Keratinocyte (primary cell): Measurements from ENCODE around the gene SAFB. TPM values are rescaled to one million over a fixed set of nuclear protein-coding genes. Genes with fewer than 3 reads are reported as not detected.

ENCODE experiments used
- DNase-seq: peaks from one replicate; pipeline ENCODE4 v3.0.0-alpha.2; 2011; ENCODE audit warnings: low read depth, missing footprints, low spot score
- FAIRE-seq: peaks from 2 replicates; lab custom pipeline; 2011; peaks lifted over from hg19 to GRCh38; lab: Jason Lieb, UNC
- H2AFZ ChIP-seq: 2 replicates; pipeline ENCODE4 v1.6.0; 2012; ENCODE audit warnings: low read length, control low read depth, inconsistent platforms; ENCODE audit not compliant: control insufficient read depth
- H3K27ac ChIP-seq: 2 replicates; pipeline ENCODE4 v1.5.1; 2011; ENCODE audit warnings: low read length; ENCODE audit not compliant: control insufficient read depth, insufficient read depth
- H3K27me3 ChIP-seq: 3 replicates; pipeline ENCODE4 v1.6.0; 2011; ENCODE audit warnings: low read length; ENCODE audit not compliant: control insufficient read depth, insufficient read depth; ENCODE audit errors: extremely low read depth
- H3K36me3 ChIP-seq, 2 experiments: 2 replicates in 1 of 2; 3 replicates in 1 of 2; pipeline ENCODE4 v1.5.1; 2011; ENCODE audit warnings: low read length in 2 of 2, mild to moderate bottlenecking in 1 of 2; ENCODE audit not compliant: control insufficient read depth in 2 of 2, insufficient read depth in 2 of 2; ENCODE audit errors: extremely low read depth in 1 of 2
- H3K4me1 ChIP-seq: 3 replicates; pipeline ENCODE4 v1.5.1; 2011; ENCODE audit warnings: low read length; ENCODE audit not compliant: control insufficient read depth, insufficient read depth; ENCODE audit errors: extremely low read depth
- H3K4me2 ChIP-seq: 3 replicates; pipeline ENCODE4 v1.6.0; 2011; ENCODE audit warnings: low read depth, low read length; ENCODE audit not compliant: control insufficient read depth, insufficient read depth; ENCODE audit errors: extremely low read depth
- H3K4me3 ChIP-seq, 3 experiments: fragments of 200-600 bp in 1 of 3; sonication (generic) in 1 of 3; 2 replicates in 2 of 3; 3 replicates in 1 of 3; pipeline ENCODE4 v1.5.1; 2011 to 2016; ENCODE audit warnings: low read length in 3 of 3, mild to moderate bottlenecking in 3 of 3, control low read depth in 2 of 3, inconsistent platforms in 1 of 3, low read depth in 1 of 3, mixed read lengths in 1 of 3, mixed run types in 1 of 3, moderate library complexity in 1 of 3; ENCODE audit not compliant: control insufficient read depth in 2 of 3, insufficient read depth in 2 of 3; ENCODE audit errors: extremely low read depth in 1 of 3
- H3K79me2 ChIP-seq: 2 replicates; pipeline ENCODE4 v1.6.0; 2012; ENCODE audit warnings: low read length; ENCODE audit not compliant: control insufficient read depth, insufficient read depth
- H3K9ac ChIP-seq: 3 replicates; pipeline ENCODE4 v1.6.0; 2011; ENCODE audit warnings: low read length; ENCODE audit not compliant: control insufficient read depth, insufficient read depth; ENCODE audit errors: extremely low read depth
- H3K9me1 ChIP-seq: 3 replicates; pipeline ENCODE4 v1.6.0; 2011; ENCODE audit warnings: low read length; ENCODE audit not compliant: control insufficient read depth, insufficient read depth; ENCODE audit errors: extremely low read depth
- H3K9me3 ChIP-seq: 2 replicates; pipeline ENCODE4 v1.5.1; 2012; ENCODE audit warnings: low read depth, low read length; ENCODE audit not compliant: control insufficient read depth
- H4K20me1 ChIP-seq: 3 replicates; pipeline ENCODE4 v1.6.0; 2011; ENCODE audit warnings: low read length; ENCODE audit not compliant: control insufficient read depth, insufficient read depth; ENCODE audit errors: extremely low read depth
- EZH2 ChIP-seq: IDR thresholded peaks from one replicate; pipeline ENCODE4 v1.6.1; 2012; ENCODE audit warnings: inconsistent platforms, mild to moderate bottlenecking, low read length, moderate library complexity
- dilution Hi-C: fragments of 300-500 bp; cut with MboI; formaldehyde crosslinking; loops from one replicate; pipeline ENCODE4 v1.7.0; 2020; ENCODE audit warnings: low sequenced_read_pairs; ENCODE audit not compliant: extremely low pct_ligation_motif_present
- polyA plus RNA-seq, 5 experiments: library from polyadenylated mRNA; depleted of rRNA in 3 of 5; stranded (reverse) in 3 of 5; stranded (forward) in 1 of 5; unstranded in 1 of 5; fragments of >200 nt; gene quantifications; 1 replicate in 1 of 5; 2 replicates in 3 of 5; 3 replicates in 1 of 5; pipeline versions ENCODE4 v1.2.1 to v1.2.3, GENCODE V29; 2011 to 2012; ENCODE audit warnings: missing spikeins in 2 of 5, low read depth in 1 of 5, low replicate concordance in 1 of 5
- TF ChIP-seq, protein P1 (sequence below), 3 experiments: IDR thresholded peaks in 1 of 3; conservative IDR thresholded peaks in 1 of 3; optimal IDR thresholded peaks in 1 of 3; 2 replicates in 2 of 3; 3 replicates in 1 of 3; pipeline versions ENCODE3 to v1.5.1; 2011; ENCODE audit warnings: low read length in 3 of 3, mild to moderate bottlenecking in 3 of 3, moderate library complexity in 2 of 3, control low read depth in 1 of 3, inconsistent platforms in 1 of 3; ENCODE audit not compliant: insufficient read depth in 2 of 3; ENCODE audit errors: extremely low read depth in 1 of 3

Gene SAFB
- polyA plus RNA-seq, 1 donor (not counting 4 experiments of a cell fraction or from before 2014, with no cell fraction given): 34.0 TPM

DNA sequence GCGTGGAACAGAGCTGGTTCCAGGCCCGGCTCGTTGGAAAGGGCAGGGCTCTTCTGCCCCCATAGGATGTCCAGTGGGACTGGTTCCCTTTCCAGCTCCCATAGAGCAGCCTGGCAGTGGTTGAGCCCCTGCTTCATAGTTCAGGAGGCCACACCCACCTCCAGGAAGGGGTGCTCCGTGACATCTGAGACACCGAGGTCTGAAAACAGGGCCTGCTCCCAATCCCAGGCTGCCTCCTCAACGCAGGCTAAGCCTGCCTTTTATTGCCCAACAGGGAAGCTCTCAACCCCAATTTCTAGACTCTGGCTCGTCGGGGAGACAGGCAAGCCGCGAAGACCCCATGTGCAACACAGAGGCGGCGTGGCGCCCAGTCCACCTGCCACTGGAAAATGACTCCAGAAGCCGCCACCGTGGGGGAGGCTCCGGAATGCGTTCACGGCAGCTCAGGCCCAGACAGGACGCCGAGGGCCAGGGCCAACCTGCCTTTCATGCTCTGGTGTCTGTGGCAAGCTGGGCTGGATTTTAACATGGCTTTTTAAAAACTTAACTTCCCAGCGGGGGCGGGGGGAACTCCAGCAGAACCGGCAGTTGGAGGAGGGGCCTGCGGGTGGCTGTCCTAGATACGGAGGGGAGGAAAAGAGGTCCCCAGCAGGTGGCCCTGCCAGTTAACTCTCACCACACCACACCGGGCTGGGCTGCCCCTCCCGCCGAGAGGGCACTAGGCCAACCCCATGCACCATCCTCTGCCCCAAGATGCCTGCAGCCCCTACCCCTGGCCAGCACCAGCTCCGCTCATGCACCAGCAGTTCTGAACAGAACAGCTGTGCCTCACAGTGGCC lies 37.2 kb upstream of the SAFB start:
- H3K9ac ChIP-seq: no peak overlapping the region
- DNase-seq (no peak), FAIRE-seq (no peak)
- H4K20me1 ChIP-seq: peaks cover 4% of the 10 kb centered on the region
- no peak for TF ChIP-seq EZH2
- TF ChIP-seq, protein P1, sequence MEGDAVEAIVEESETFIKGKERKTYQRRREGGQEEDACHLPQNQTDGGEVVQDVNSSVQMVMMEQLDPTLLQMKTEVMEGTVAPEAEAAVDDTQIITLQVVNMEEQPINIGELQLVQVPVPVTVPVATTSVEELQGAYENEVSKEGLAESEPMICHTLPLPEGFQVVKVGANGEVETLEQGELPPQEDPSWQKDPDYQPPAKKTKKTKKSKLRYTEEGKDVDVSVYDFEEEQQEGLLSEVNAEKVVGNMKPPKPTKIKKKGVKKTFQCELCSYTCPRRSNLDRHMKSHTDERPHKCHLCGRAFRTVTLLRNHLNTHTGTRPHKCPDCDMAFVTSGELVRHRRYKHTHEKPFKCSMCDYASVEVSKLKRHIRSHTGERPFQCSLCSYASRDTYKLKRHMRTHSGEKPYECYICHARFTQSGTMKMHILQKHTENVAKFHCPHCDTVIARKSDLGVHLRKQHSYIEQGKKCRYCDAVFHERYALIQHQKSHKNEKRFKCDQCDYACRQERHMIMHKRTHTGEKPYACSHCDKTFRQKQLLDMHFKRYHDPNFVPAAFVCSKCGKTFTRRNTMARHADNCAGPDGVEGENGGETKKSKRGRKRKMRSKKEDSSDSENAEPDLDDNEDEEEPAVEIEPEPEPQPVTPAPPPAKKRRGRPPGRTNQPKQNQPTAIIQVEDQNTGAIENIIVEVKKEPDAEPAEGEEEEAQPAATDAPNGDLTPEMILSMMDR (optimal IDR thresholded peaks at IDR 0.05 in 1 of 3, IDR thresholded peaks at IDR 0.05 in 1 of 3, conservative IDR thresholded peaks at IDR 0.05 in 1 of 3; ENCODE audit: extremely low read depth in 1 of 3, insufficient read depth in 2 of 3, low read length in 3 of 3): no peak
- H3K36me3 ChIP-seq: peaks cover 14 to 24% of the 10 kb centered on the region in 2 experiments
- peaks cover 12% of the 10 kb centered on the region for H3K4me1 ChIP-seq
- no peaks in the 10 kb centered on the region for H3K79me2 ChIP-seq
- H3K4me3 ChIP-seq: no peak overlapping the region
- no peak overlapping the region for H3K27ac ChIP-seq
- peak overlapping the region; percentile 10 for H3K4me2 ChIP-seq
- no peaks in the 10 kb centered on the region for H3K9me3 ChIP-seq
- dilution Hi-C loops: no loop called here
- no peak overlapping the region for H2AFZ ChIP-seq
- H3K27me3 ChIP-seq: no peaks in the 10 kb centered on the region
- H3K9me1 ChIP-seq: no peaks in the 10 kb centered on the region

DNA sequence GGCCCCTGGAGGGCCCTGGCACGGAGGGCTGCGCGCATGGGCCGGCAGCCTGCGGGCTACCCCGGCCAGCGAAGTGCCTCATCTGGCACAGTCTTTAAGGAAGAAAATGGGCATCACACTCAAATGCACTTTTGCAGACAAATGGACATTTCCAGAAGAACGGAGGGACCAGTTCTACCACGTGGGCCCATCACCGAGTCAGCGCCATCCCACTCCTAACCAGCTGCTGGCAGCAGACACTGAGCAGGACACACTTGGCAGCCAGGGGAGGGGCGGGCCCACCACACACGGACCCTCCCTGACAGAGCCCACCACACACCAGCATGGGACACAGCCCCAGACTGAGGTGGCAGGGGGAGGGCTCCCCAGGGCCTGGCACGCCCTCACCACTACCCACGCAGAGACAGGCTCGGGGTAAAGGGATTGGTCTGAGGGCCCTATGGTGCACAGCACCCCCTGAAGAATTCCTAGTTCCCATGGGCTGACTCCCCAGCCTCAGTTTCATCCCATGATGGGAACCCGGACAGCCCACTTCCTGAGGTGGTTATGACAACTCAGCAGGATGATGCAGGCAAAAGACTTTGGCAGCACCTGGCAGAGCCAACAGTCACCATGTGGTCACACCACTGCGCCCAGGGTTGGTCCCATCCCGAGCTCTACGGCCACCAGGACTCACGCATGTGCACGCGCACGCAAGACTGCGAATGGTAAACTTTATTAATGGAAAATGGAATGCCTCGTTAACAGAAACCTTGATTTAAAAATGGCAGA lies 36.4 kb upstream of the SAFB start:
- H2AFZ ChIP-seq: no peak overlapping the region
- FAIRE-seq (no peak), DNase-seq (no peak)
- H3K27me3 ChIP-seq: no peaks in the 10 kb centered on the region
- no peak for TF ChIP-seq EZH2
- TF ChIP-seq, protein P1 (optimal IDR thresholded peaks at IDR 0.05 in 1 of 3, IDR thresholded peaks at IDR 0.05 in 1 of 3, conservative IDR thresholded peaks at IDR 0.05 in 1 of 3; ENCODE audit: extremely low read depth in 1 of 3, insufficient read depth in 2 of 3, low read length in 3 of 3): no peak
- H3K4me3 ChIP-seq: no peak overlapping the region
- peaks cover 15 to 24% of the 10 kb centered on the region in 2 experiments for H3K36me3 ChIP-seq
- H3K9me3 ChIP-seq: no peaks in the 10 kb centered on the region
- no peak overlapping the region for H3K27ac ChIP-seq
- dilution Hi-C loops: no loop called here
- H3K9me1 ChIP-seq: no peaks in the 10 kb centered on the region
- no peaks in the 10 kb centered on the region for H3K79me2 ChIP-seq
- no peak overlapping the region for H3K4me2 ChIP-seq
- H3K9ac ChIP-seq: no peak overlapping the region
- H3K4me1 ChIP-seq: peaks cover 12% of the 10 kb centered on the region
- H4K20me1 ChIP-seq: peaks cover 4% of the 10 kb centered on the region
